Activated T-helper 17 cell treated with anti-CD3 and anti-CD28 coated beads, Interleukin-2, amount 50 U/mL, for 72 hours (primary cell): ENCODE measurements around the gene PTPRN2. TPM values are rescaled to one million over a fixed set of nuclear protein-coding genes. Genes with fewer than 3 reads are reported as not detected.
"Not testable (repeated sequence)": the region's sequence is repeated elsewhere in the genome, so short reads cannot be mapped to it uniquely, and the experiment has no call there.

Experiments used
- ATAC-seq: fragments of 150-1000 bp; cut with Tn5 transposase; replicated peaks from 2 replicates; pipeline ENCODE4 v1.10.0; 2021; ENCODE audit warnings: mild to moderate bottlenecking, moderate library complexity
- H3K27ac Mint-ChIP-seq: one replicate; pipeline ENCODE4 v1.8.0; 2022; ENCODE audit warnings: mixed read lengths
- H3K27me3 Mint-ChIP-seq: one replicate; pipeline ENCODE4 v1.8.0; 2022; ENCODE audit warnings: mixed read lengths
- H3K36me3 Mint-ChIP-seq: one replicate; pipeline ENCODE4 v1.8.0; 2022; ENCODE audit warnings: low read depth, mild to moderate bottlenecking, mixed read lengths
- H3K4me1 Mint-ChIP-seq: one replicate; pipeline ENCODE4 v1.8.0; 2022; ENCODE audit warnings: mixed read lengths
- H3K4me3 Mint-ChIP-seq: one replicate; pipeline ENCODE4 v1.8.0; 2022; ENCODE audit warnings: mild to moderate bottlenecking, mixed read lengths
- H3K9me3 Mint-ChIP-seq: one replicate; pipeline ENCODE4 v1.8.0; 2022; ENCODE audit warnings: mixed read lengths
- total RNA-seq, 2 donors: library from RNA; stranded (reverse); gene quantifications; one replicate each; pipeline ENCODE4 v1.2.3, GENCODE V29; 2022

PTPRN2 gene
- total RNA-seq, 2 donors from 2014 or later = 0.48 to 1.4 TPM

- no peak overlapping the region for H3K4me3 Mint-ChIP-seq
- peaks cover 3% of the 10 kb centered on the region for H3K9me3 Mint-ChIP-seq
- ATAC-seq = no peak
These were observed 68.5 kb downstream of the PTPRN2 start for GRCh38 chr7:158518980-158519632.

DNA sequence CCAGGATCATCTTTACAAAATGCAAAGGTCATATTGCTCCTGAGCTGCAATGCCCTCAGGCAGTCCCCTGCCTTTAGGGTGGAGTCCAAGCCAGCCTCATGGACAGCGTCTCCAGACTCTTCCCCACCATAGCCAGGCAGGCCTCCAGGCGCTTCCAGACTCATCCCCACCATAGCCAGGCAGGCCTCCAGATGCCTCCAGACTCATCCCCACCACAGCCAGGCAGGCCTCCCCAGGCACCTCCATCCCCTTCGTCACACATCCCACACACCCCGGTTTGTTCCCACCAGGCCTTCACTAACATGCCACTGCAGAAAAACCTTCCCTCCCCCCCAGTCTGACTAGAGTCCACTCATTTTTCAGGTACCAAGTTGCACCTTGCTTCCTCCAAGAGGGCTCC is 70.1 kb downstream of the PTPRN2 start:
- ATAC-seq = no peak
- Mint-ChIP-seq H3K36me3 (no peaks in the 10 kb centered on the region), H3K4me1 (peaks cover 4% of the 10 kb centered on the region), H3K9me3 (peaks cover 6% of the 10 kb centered on the region), H3K4me3 (no peak overlapping the region), H3K27ac (no peak overlapping the region), H3K27me3 (peaks cover 19% of the 10 kb centered on the region)

More at GRCh38 chr7:158518980-158519632, 68.5 kb downstream of the PTPRN2 start:
- Mint-ChIP-seq H3K4me1 (peaks cover 4% of the 10 kb centered on the region), H3K27me3 (peaks cover 19% of the 10 kb centered on the region), H3K27ac (no peak overlapping the region), H3K36me3 (no peaks in the 10 kb centered on the region)

DNA sequence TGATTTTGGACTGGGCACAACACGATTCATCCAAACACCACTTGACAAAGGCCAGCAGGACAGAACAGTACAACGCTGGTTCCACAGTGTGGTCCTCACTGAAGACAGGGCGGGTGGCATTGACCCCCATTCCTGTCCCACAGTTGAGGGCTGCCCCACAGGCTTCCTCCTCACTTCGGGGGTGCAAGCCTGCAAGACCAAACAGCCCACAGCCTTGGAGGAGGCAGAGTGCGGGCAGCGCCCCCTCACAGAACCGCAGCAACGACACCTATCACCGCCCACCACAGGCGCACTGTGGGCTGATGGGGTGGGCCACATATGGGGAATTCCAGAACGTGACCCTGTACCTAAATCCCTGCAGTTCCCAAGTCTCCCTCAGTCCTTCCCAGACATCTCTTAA is 70.6 kb downstream of the PTPRN2 start:
- H3K27ac Mint-ChIP-seq = no peak overlapping the region
- H3K4me1 Mint-ChIP-seq = peaks cover 4% of the 10 kb centered on the region
- H3K4me3 Mint-ChIP-seq = no peak overlapping the region
- peaks cover 19% of the 10 kb centered on the region for H3K27me3 Mint-ChIP-seq
- H3K36me3 Mint-ChIP-seq = no peaks in the 10 kb centered on the region
- ATAC-seq = no peak
- H3K9me3 Mint-ChIP-seq = peaks cover 11% of the 10 kb centered on the region

DNA sequence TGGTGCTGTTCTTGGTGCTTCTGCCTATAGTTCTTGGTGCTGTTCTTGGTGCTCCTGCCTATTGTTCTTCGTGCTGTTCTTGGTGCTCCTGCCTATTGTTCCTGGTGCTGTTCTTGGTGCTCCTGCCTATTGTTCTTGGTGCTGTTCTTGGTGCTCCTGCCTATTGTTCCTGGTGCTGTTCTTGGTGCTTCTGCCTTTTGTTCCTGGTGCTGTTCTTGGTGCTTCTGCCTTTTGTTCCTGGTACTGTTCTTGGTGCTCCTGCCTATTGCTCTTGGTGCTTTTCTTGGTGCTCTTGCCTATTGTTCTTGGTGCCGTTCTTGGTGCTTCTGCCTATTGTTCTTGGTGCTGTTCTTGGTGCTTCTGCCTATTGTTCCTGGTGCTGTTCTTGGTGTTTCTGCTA is 71.1 kb downstream of the PTPRN2 start:
- Mint-ChIP-seq H3K9me3 (peaks cover 16% of the 10 kb centered on the region), H3K27ac (no peak overlapping the region), H3K36me3 (no peaks in the 10 kb centered on the region), H3K27me3 (peaks cover 19% of the 10 kb centered on the region), H3K4me1 (peaks cover 4% of the 10 kb centered on the region), H3K4me3 (no peak overlapping the region)
- no peak for ATAC-seq

GRCh38 chr7:158512869-158513268 is 74.8 kb downstream of the PTPRN2 start:
- no peak overlapping the region for H3K4me3 Mint-ChIP-seq
- peaks cover 29% of the 10 kb centered on the region for H3K9me3 Mint-ChIP-seq
- H3K36me3 Mint-ChIP-seq = no peaks in the 10 kb centered on the region
- no peak for ATAC-seq
- H3K4me1 Mint-ChIP-seq = peaks cover 4% of the 10 kb centered on the region
- no peak overlapping the region for H3K27ac Mint-ChIP-seq
- H3K27me3 Mint-ChIP-seq = peaks cover 14% of the 10 kb centered on the region

- H3K4me3 Mint-ChIP-seq = no peak overlapping the region
These were observed 75.6 kb downstream of the PTPRN2 start for GRCh38 chr7:158512042-158512441.

DNA sequence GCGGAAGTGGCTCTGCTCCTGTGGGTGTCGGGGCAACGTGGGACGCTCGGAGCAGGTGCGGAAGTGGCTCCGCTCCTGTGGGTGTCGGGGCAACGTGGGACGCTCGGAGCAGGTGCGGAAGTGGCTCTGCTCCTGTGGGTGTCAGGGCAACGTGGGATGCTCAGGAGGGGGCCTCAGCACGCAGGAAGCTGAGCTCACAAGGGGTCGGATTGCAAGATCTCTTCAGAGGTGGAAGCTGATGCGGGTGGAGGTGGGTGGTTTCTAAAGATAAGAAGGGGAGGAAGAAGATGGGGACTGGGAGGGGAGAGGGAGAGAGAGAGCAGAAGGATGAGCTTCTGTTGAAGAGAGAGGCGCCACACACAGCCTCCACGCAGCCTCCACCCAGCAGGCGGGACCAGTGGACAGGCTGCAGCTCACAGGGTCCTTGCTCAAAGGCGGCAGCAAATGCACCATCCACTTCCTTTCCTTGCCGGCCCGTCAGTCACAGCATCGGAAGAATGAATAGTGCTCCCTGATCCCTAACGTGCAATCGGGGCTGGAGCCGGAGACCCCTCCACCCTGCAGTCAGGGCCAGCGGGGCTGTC is 78.7 kb downstream of the PTPRN2 start:
- no peak for ATAC-seq
- H3K27ac Mint-ChIP-seq = no peak overlapping the region
- H3K9me3 Mint-ChIP-seq = peaks cover 33% of the 10 kb centered on the region
- H3K4me3 Mint-ChIP-seq = no peak overlapping the region
- H3K4me1 Mint-ChIP-seq = no peaks in the 10 kb centered on the region
- no peaks in the 10 kb centered on the region for H3K36me3 Mint-ChIP-seq
- peaks cover 8% of the 10 kb centered on the region for H3K27me3 Mint-ChIP-seq

More at GRCh38 chr7:158512042-158512441, 75.6 kb downstream of the PTPRN2 start:
- Mint-ChIP-seq H3K9me3 (peaks cover 31% of the 10 kb centered on the region), H3K27me3 (peaks cover 12% of the 10 kb centered on the region), H3K36me3 (no peaks in the 10 kb centered on the region), H3K4me1 (peaks cover 4% of the 10 kb centered on the region), H3K27ac (no peak overlapping the region)
- ATAC-seq = no peak

DNA sequence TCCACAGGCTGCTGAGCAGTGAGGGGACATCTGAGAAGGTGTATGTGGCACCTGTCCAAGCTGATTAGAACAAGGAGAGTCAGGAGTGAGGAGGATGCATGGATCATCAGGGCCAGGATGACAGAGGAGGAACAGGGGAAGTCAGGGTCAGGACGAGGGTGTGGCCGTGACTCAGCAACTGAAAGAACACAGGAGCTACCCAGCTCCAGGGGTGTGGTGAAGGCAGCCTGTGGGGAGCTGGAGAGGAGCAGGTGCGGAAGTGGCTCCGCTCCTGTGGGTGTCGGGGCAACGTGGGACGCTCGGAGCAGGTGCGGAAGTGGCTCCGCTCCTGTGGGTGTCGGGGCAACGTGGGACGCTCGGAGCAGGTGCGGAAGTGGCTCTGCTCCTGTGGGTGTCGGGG is 79.3 kb downstream of the PTPRN2 start:
- Mint-ChIP-seq H3K27me3 (peaks cover 11% of the 10 kb centered on the region), H3K9me3 (peaks cover 33% of the 10 kb centered on the region)
- not testable (repeated sequence) for H3K4me1 Mint-ChIP-seq, H3K27ac Mint-ChIP-seq, H3K36me3 Mint-ChIP-seq, H3K4me3 Mint-ChIP-seq, ATAC-seq

DNA sequence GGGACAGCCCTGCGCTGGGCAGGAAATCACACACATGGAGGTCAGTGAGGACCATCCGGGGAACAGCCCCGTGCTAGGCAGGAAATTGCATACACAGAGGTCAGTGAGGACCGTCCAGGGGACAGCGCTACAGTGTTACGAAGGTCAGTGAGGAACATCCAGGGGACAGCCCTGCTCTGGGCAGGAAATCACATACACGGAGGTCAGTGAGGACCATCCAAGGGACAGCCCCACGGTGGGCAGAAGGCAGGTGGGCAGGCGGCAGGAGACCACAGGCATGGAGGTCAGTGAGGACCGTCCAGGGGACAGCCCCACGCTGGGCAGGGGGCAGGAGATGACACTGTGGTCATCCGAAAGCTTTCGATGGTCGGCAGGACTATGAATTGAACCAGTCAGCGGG is 79.7 kb downstream of the PTPRN2 start:
- Mint-ChIP-seq H3K4me3 (no peak overlapping the region), H3K27ac (no peak overlapping the region), H3K4me1 (no peaks in the 10 kb centered on the region), H3K9me3 (peaks cover 33% of the 10 kb centered on the region), H3K27me3 (peaks cover 13% of the 10 kb centered on the region), H3K36me3 (no peaks in the 10 kb centered on the region)
- no peak for ATAC-seq

DNA sequence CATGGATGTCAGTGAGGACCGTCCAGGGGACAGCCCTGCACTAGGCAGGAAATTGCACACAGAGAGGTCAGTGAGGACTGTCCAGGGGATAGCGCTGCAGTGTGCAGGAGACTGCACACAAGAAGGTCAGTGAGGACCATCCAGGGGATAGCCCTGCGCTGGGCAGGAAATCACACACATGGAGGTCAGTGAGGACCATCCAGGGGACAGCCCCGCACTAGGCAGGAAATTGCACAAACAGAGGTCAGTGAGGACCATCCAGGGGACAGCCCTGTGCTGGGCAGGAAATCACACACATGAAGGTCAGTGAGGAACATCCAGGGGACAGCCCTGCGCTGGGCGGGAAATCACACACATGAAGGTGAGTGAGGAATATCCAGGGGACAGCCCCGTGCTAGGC is 80.4 kb downstream of the PTPRN2 start:
- H3K4me1 Mint-ChIP-seq, H3K36me3 Mint-ChIP-seq, ATAC-seq, H3K27ac Mint-ChIP-seq, H3K4me3 Mint-ChIP-seq: not testable (repeated sequence)
- H3K27me3 Mint-ChIP-seq = peaks cover 13% of the 10 kb centered on the region
- H3K9me3 Mint-ChIP-seq = peaks cover 27% of the 10 kb centered on the region

DNA sequence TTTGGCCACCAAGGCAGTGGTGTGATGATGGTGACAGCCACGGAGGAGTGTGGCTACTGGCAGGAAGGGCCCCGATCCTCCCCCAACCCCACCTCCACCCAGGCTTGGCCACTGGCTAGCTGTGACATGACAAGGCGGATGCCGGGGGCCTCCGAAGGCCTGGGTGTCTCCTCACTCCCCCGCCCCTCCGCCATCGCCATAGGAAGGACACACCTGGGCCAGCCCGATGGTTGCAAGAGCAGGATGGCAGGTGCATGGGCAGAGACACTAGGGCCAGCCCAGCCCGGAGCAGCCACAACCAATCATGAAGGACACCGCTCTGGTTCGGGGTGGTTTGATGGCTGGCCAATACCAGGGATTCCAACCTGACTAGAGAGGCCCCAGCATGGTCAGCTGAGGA is 81.0 kb downstream of the PTPRN2 start:
- H3K9me3 Mint-ChIP-seq = peaks cover 21% of the 10 kb centered on the region
- H3K36me3 Mint-ChIP-seq = no peaks in the 10 kb centered on the region
- H3K27me3 Mint-ChIP-seq = peaks cover 18% of the 10 kb centered on the region
- no peak overlapping the region for H3K4me3 Mint-ChIP-seq
- H3K27ac Mint-ChIP-seq = no peak overlapping the region
- no peak for ATAC-seq
- no peaks in the 10 kb centered on the region for H3K4me1 Mint-ChIP-seq

DNA sequence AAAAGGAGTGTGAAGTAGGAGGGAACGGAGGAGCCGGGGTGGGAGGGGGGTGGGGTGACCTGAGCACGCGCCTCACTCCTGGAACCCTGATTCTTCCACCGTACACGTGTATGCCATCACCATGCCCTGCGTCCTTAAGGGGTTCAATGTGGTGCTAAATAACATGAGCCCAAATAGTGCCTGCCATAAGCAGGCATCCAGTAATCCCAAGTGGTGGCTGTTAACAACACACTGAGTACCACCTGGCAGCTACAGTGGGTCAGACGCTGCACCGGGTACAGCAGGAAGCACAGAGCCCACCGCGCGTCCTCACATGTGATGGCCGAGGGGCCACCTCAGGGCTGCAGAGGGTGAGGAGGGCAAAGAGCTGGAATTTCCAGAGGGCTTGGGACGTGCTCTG is 81.9 kb downstream of the PTPRN2 start:
- Mint-ChIP-seq H3K27ac (no peak overlapping the region), H3K27me3 (peaks cover 18% of the 10 kb centered on the region), H3K36me3 (no peaks in the 10 kb centered on the region), H3K4me3 (no peak overlapping the region), H3K9me3 (peaks cover 16% of the 10 kb centered on the region), H3K4me1 (no peaks in the 10 kb centered on the region)
- no peak for ATAC-seq

DNA sequence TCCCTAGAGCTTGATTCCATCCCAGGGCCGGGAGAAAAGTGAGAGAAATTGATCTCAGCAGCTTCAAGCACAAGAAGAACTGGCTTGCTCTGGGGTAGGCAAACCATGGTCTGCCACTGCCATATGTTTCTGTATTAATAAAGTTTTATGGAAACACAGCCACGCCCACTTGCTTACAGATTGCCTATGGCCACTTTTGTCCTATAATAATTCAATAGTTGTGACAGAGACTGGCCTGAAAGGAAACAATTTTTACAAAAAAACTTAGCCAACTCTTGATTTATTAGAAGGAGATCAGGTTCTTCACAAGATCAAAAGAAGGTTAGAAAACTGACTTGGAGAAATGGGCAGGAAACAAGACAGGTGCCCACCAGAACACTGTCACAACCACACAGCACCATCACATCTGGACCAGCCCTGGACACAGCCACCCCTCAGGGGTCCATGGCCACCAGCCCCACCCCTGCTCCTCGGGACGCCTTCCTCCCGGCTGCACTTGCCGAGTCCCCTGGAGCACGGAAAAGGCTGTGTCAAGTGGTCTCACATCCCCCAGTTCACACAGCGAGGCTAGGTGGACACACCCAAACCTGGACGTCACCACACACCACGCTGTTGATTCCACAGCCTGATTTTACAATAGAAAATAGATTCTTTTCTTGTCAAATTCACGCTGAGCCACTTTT is 85.4 kb downstream of the PTPRN2 start:
- Mint-ChIP-seq H3K27ac (no peak overlapping the region), H3K4me3 (no peak overlapping the region), H3K36me3 (no peaks in the 10 kb centered on the region), H3K4me1 (no peaks in the 10 kb centered on the region), H3K9me3 (peaks cover 5% of the 10 kb centered on the region), H3K27me3 (peaks cover 24% of the 10 kb centered on the region)
- ATAC-seq = no peak

GRCh38 chr7:158501393-158502067 is 86.1 kb downstream of the PTPRN2 start:
- Mint-ChIP-seq H3K27ac (no peak overlapping the region), H3K27me3 (peaks cover 22% of the 10 kb centered on the region), H3K36me3 (no peaks in the 10 kb centered on the region), H3K4me3 (no peak overlapping the region), H3K9me3 (peaks cover 5% of the 10 kb centered on the region), H3K4me1 (no peaks in the 10 kb centered on the region)
- ATAC-seq = no peak

GRCh38 chr7:158500651-158501052 is 87.0 kb downstream of the PTPRN2 start:
- no peaks in the 10 kb centered on the region for H3K4me1 Mint-ChIP-seq
- ATAC-seq = no peak
- H3K4me3 Mint-ChIP-seq = no peak overlapping the region
- H3K36me3 Mint-ChIP-seq = no peaks in the 10 kb centered on the region
- H3K27ac Mint-ChIP-seq = no peak overlapping the region
- H3K9me3 Mint-ChIP-seq = peaks cover 5% of the 10 kb centered on the region
- peaks cover 22% of the 10 kb centered on the region for H3K27me3 Mint-ChIP-seq
